Heart right ventricle (tissue), 16 donors: ENCODE measurements around the gene TSC2. TPM values are rescaled to one million over a fixed set of nuclear protein-coding genes. Genes with fewer than 3 reads are reported as not detected.
"Not testable (repeated sequence)": the region's sequence is repeated elsewhere in the genome, so short reads cannot be mapped to it uniquely, and the experiment has no call there.

ENCODE experiments used
- ATAC-seq, 8 donors: fragments of 200-7000 bp; cut with Tn5 transposase; one replicate each; pipeline ENCODE4 v1.9.1; 2020; ENCODE audit warnings: mild to moderate bottlenecking in 8 of 8, moderate library complexity in 8 of 8, moderate number of reproducible peaks in 1 of 8
- DNase-seq, 2 donors: peaks; one replicate each; pipeline ENCODE4 v3.0.0-alpha.2; 2020
- H3K27ac ChIP-seq, 10 donors: fragments of 200-600 bp; sonication (generic) in 2 of 10; one replicate each; pipeline versions ENCODE4 v1.5.0 to v1.8.0; 2020 to 2022; ENCODE audit warnings: mild to moderate bottlenecking in 3 of 10
- H3K27me3 ChIP-seq, 7 donors: fragments of 200-600 bp; one replicate each; pipeline ENCODE4 v1.8.0; 2021 to 2022; ENCODE audit warnings: mild to moderate bottlenecking in 2 of 7
- H3K36me3 ChIP-seq, 9 donors: fragments of 200-600 bp; sonication (generic) in 1 of 9; one replicate each; pipeline versions ENCODE4 v1.5.0 to v1.8.0; 2020 to 2022; ENCODE audit warnings: mild to moderate bottlenecking in 2 of 9
- H3K4me1 ChIP-seq, 9 donors: fragments of 200-600 bp; sonication (generic) in 1 of 9; one replicate each; pipeline versions ENCODE4 v1.5.0 to v1.8.0; 2020 to 2022; ENCODE audit warnings: mild to moderate bottlenecking in 4 of 9
- H3K4me3 ChIP-seq, 10 donors: fragments of 200-600 bp; sonication (generic) in 2 of 10; one replicate each; pipeline versions ENCODE4 v1.5.0 to v1.8.0; 2020 to 2022; ENCODE audit warnings: mild to moderate bottlenecking in 7 of 10, moderate library complexity in 2 of 10
- H3K9me3 ChIP-seq, 11 donors: fragments of 200-600 bp in 10 of 11; sonication (generic) in 2 of 11; one replicate each; pipeline versions ENCODE4 v1.5.0 to v1.8.0; 2013 to 2022; ENCODE audit warnings: mild to moderate bottlenecking in 2 of 11, control low read depth in 1 of 11, moderate library complexity in 1 of 11
- CTCF ChIP-seq, 9 donors: fragments of 200-600 bp; sonication (generic) in 2 of 9; IDR thresholded peaks; one replicate each; pipeline versions ENCODE4 v1.5.0 to v1.8.0; 2021 to 2022; ENCODE audit warnings: antibody characterized with exemption in 9 of 9, mild to moderate bottlenecking in 5 of 9, moderate library complexity in 1 of 9
- WGBS, 2 donors: extraction: QIAGEN DNeasy Blood & Tissue Kit; methylation state at CpG; one replicate each; pipeline ENCODE4 v1.1.7; 2013; ENCODE audit warnings: inconsistent platforms in 1 of 2; 5-methylcytosine and 5-hydroxymethylcytosine counted together
- intact Hi-C, 10 donors: fragments of 100-400 bp; cut with DNase I; formaldehyde crosslinking; loops; one replicate each; pipeline versions ENCODE4 v1.11.1 to v1.14.2; 2022
- polyA plus RNA-seq, 2 donors: library from polyadenylated mRNA; stranded (reverse); fragments of 200-250 nt; gene quantifications; one replicate each; pipeline ENCODE4 v1.2.3, GENCODE V29; 2013
- total RNA-seq, 10 donors: library from RNA; stranded (reverse); fragmentation: NEBNext Ultra II Directional in 3 of 10; extraction: Animal tissue kit (Norgen Biotek cat#: 25700) in 3 of 10; gene quantifications; one replicate each; pipeline versions ENCODE4 v1.2.1 to v1.2.4, GENCODE V29; 2021 to 2023
- donor health status: Arrhythmogenic right ventricular cardiomyopathy.
- donor health status: ischemic (EF 13 %, LVEDD 7.1; RV severe dilation, severe dysfunction).
- donor health status: healthy with polysubstance abuse.
- donor health status: DM: no; HTN: yes; CAD: no.
- donor health status: DM: no; HTN: no; CAD: no.
- donor health status: ischemic (EF 25% LVEDD 6.9; RV normal size, moderate dysfunction).
- donor health status: ischemic (EF 25% LVEDD 5.7; RV mildly dilated, moderate dysfunction).
- donor health status: healthy.
- donor health status: DM: yes; HTN: yes; CAD: no.
- donor health status: Ischemic cardiomyopathy.
- donor health status: ischemic (EF 35%, LVEDD 5.7; RV mildly dilated, moderate dysfunction).
- donor health status: nonischemic (EF 11% LVEDD 7.7; RV severe dilation, severe dysfunction).
- donor health status: DM: yes; HTN: yes; CAD: no.
- donor health status: PGD.
- donor health status: ischemic (EF 29% LVEDD 5.4; RV normal size, mild dysfunction).
- donor health status: nonischemic (EF 23%, LVEDD 6.1; RV moderate dilation, normal function).

Gene TSC2
- total and polyA plus RNA-seq, 12 donors, result 28.8 to 87.0 (median 71.5) TPM

GRCh38 chr16:2125609-2126008, 77.8 kb downstream of the TSC2 start:
- ATAC-seq, DNase-seq, H3K27me3 ChIP-seq, intact Hi-C loops, H3K36me3 ChIP-seq, H3K9me3 ChIP-seq: not testable (repeated sequence)
- H3K4me3 ChIP-seq, result peak overlapping the region in 9 of 10 donors; percentile 18 to 55 (median 44)
- H3K27ac ChIP-seq, result peak overlapping the region; percentile 92 to 100 (median 98)
- peak in 1 of 9 donors; percentile 17 for TF ChIP-seq CTCF (IDR thresholded peaks at IDR 0.05)
- peaks cover 54 to 94% (median 72%) of the 10 kb centered on the region in 9 donors for H3K4me1 ChIP-seq
- WGBS, 2 donors, result 33 to 37% methylated on average over 10 to 11 of the region's 11 CpGs

- WGBS, 2 donors, result 40 to 46% methylated on average over 21 of the region's 21 CpGs
- ATAC-seq (peak; percentile 4 to 53 (median 32)), DNase-seq (peak; percentile 34 to 62)
- H3K9me3 ChIP-seq, intact Hi-C loops, H3K36me3 ChIP-seq, H3K27me3 ChIP-seq: not testable (repeated sequence)
- H3K4me1 ChIP-seq, result peaks cover 54 to 93% (median 72%) of the 10 kb centered on the region in 9 donors
- peak overlapping the region in 3 of 10 donors; percentile 6 to 53 (median 20) for H3K4me3 ChIP-seq
- H3K27ac ChIP-seq, result peak overlapping the region; percentile 92 to 100 (median 98)
- TF ChIP-seq CTCF (IDR thresholded peaks at IDR 0.05), result peak in 1 of 9 donors; percentile 8
Observed at GRCh38 chr16:2126161-2126743, 78.5 kb downstream of the TSC2 start.

- H3K4me3 ChIP-seq, result peak overlapping the region in 1 of 10 donors; percentile 6
- DNase-seq (peak in 1 of 2 donors; percentile 40), ATAC-seq (peak in 2 of 8 donors; percentile 5 to 25)
- H3K9me3 ChIP-seq, H3K27me3 ChIP-seq, intact Hi-C loops, H3K36me3 ChIP-seq: not testable (repeated sequence)
- H3K27ac ChIP-seq, result peak overlapping the region; percentile 92 to 100 (median 98)
- whole genome bisulfite sequencing, 2 donors, result 70 to 75% methylated on average over 31 of the region's 31 CpGs
- peaks cover 46 to 85% (median 65%) of the 10 kb centered on the region in 9 donors for H3K4me1 ChIP-seq
Observed at GRCh38 chr16:2126928-2127556, 79.3 kb downstream of the TSC2 start.

GRCh38 chr16:2127630-2128280, 80.0 kb downstream of the TSC2 start:
- DNase-seq (peak in 1 of 2 donors; percentile 48), ATAC-seq (peak in 3 of 8 donors; percentile 6 to 35 (median 6))
- H3K4me3 ChIP-seq, H3K27me3 ChIP-seq, H3K9me3 ChIP-seq, H3K36me3 ChIP-seq, intact Hi-C loops: not testable (repeated sequence)
- peaks cover 39 to 78% (median 58%) of the 10 kb centered on the region in 9 donors for H3K4me1 ChIP-seq
- peak overlapping the region; percentile 92 to 100 (median 98) for H3K27ac ChIP-seq
- 19 to 23% methylated on average over 3 of the region's 3 CpGs for WGBS, 2 donors

- H3K9me3 ChIP-seq, intact Hi-C loops, DNase-seq, H3K4me3 ChIP-seq, H3K27ac ChIP-seq, ATAC-seq, H3K27me3 ChIP-seq, H3K36me3 ChIP-seq: not testable (repeated sequence)
- peaks cover 30 to 69% (median 43%) of the 10 kb centered on the region in 9 donors for H3K4me1 ChIP-seq
- WGBS, 2 donors, result 82 to 83% methylated on average over 9 of the region's 11 CpGs
Observed at GRCh38 chr16:2129251-2129650, 81.5 kb downstream of the TSC2 start.

GRCh38 chr16:2129890-2130447, 82.2 kb downstream of the TSC2 start:
- peak overlapping the region in 1 of 10 donors; percentile 31 for H3K27ac ChIP-seq
- ATAC-seq, intact Hi-C loops, H3K4me3 ChIP-seq, DNase-seq, H3K36me3 ChIP-seq, H3K27me3 ChIP-seq, H3K9me3 ChIP-seq: not testable (repeated sequence)
- WGBS, 2 donors, result 70 to 72% methylated on average over 21 to 22 of the region's 22 CpGs
- peaks cover 24 to 63% (median 36%) of the 10 kb centered on the region in 9 donors for H3K4me1 ChIP-seq

- intact Hi-C loops, H3K9me3 ChIP-seq, H3K36me3 ChIP-seq, H3K27me3 ChIP-seq, ATAC-seq, DNase-seq: not testable (repeated sequence)
- peak overlapping the region in 2 of 10 donors; percentile 26 to 39 for H3K27ac ChIP-seq
- 45 to 61% methylated on average over 5 of the region's 12 CpGs for WGBS, 2 donors
- peak overlapping the region in 2 of 10 donors; percentile 22 to 24 for H3K4me3 ChIP-seq
- peaks cover under 1 to 29% (median 11%) of the 10 kb centered on the region in 9 donors for H3K4me1 ChIP-seq
Observed at GRCh38 chr16:2133797-2134196, 86.0 kb downstream of the TSC2 start.

- ATAC-seq, H3K9me3 ChIP-seq, H3K36me3 ChIP-seq, H3K27me3 ChIP-seq, intact Hi-C loops: not testable (repeated sequence)
- Histone ChIP-seq H3K27ac (peak overlapping the region; percentile 61 to 82 (median 75)), H3K4me3 (peak overlapping the region; percentile 49 to 67 (median 64)), H3K4me1 (peaks cover 0 to 27% (median 8%) of the 10 kb centered on the region in 9 donors)
- WGBS, 2 donors, result 0% methylated on average over 27 to 30 of the region's 42 CpGs
- DNase-seq, result peak in 1 of 2 donors; percentile 49
Observed at GRCh38 chr16:2135071-2135470, 87.3 kb downstream of the TSC2 start.
